HG02943 (cell line): ENCODE data around the gene CACHD1.

Source experiments
- ATAC-seq: cut with Tn5 transposase; IDR thresholded peaks from one replicate; pipeline ENCODE4 v1.9.1; 2021; ENCODE audit warnings: mild to moderate bottlenecking, low read depth, moderate library complexity; ENCODE audit not compliant: unreplicated experiment

CACHD1 gene

GRCh38 chr1:64632936-64633335 is 163.0 kb downstream of the CACHD1 start:
- ATAC-seq: no peak

GRCh38 chr1:64645735-64646134 is 175.8 kb downstream of the CACHD1 start:
- no peak for ATAC-seq

GRCh38 chr1:64650411-64650810 is 180.5 kb downstream of the CACHD1 start:
- no peak for ATAC-seq

GRCh38 chr1:64651841-64652240 is 181.9 kb downstream of the CACHD1 start:
- no peak for ATAC-seq

- no peak for ATAC-seq
These were observed 183.5 kb downstream of the CACHD1 start for GRCh38 chr1:64653466-64653865.

- no peak for ATAC-seq
These were observed 184.8 kb downstream of the CACHD1 start for GRCh38 chr1:64654519-64655341.

GRCh38 chr1:64655861-64656260 is 185.9 kb downstream of the CACHD1 start:
- no peak for ATAC-seq

- no peak for ATAC-seq
These were observed 189.7 kb downstream of the CACHD1 start for GRCh38 chr1:64659478-64660138.

GRCh38 chr1:64663668-64664067 is 193.7 kb downstream of the CACHD1 start:
- ATAC-seq: no peak

- no peak for ATAC-seq
These were observed 194.4 kb downstream of the CACHD1 start for GRCh38 chr1:64664299-64664698.

- no peak for ATAC-seq
These were observed 199.3 kb downstream of the CACHD1 start for GRCh38 chr1:64669098-64669675.

GRCh38 chr1:64675718-64676345 is 205.9 kb downstream of the CACHD1 start:
- no peak for ATAC-seq

- ATAC-seq: no peak
These were observed 206.5 kb downstream of the CACHD1 start for GRCh38 chr1:64676386-64676785.

- ATAC-seq: no peak
These were observed 207.6 kb downstream of the CACHD1 start for GRCh38 chr1:64677532-64677931.

- no peak for ATAC-seq
These were observed 208.4 kb downstream of the CACHD1 start for GRCh38 chr1:64678366-64678765.

- no peak for ATAC-seq
These were observed 209.2 kb downstream of the CACHD1 start for GRCh38 chr1:64679177-64679576.

GRCh38 chr1:64680599-64680998 is 210.7 kb downstream of the CACHD1 start:
- ATAC-seq: no peak

GRCh38 chr1:64681043-64681442 is 211.1 kb downstream of the CACHD1 start:
- no peak for ATAC-seq

GRCh38 chr1:64683419-64683818 is 213.5 kb downstream of the CACHD1 start:
- no peak for ATAC-seq

- no peak for ATAC-seq
These were observed 215.3 kb downstream of the CACHD1 start for GRCh38 chr1:64685217-64685616.

GRCh38 chr1:64685765-64686341 is 215.9 kb downstream of the CACHD1 start:
- ATAC-seq: no peak
